ENCODE measurements around the gene KAT8. TPM values are rescaled to one million over a fixed set of nuclear protein-coding genes. Genes with fewer than 3 reads are reported as not detected.

Gene KAT8
- total and polyA plus RNA-seq, 2 of the 4 experiments (the other 2 are of a cell fraction): 19.4 to 27.4 TPM

- H3K23ac ChIP-seq (ENCODE audit: low read depth, low read length): no peak overlapping the region; the same call in 1 of the 2 replicates
- no TSS peak for BruUV-seq (replicated peaks)
- peak overlapping the region; percentile 70 for H2BK120ac ChIP-seq (ENCODE audit: low read depth, low read length)
- H2BK20ac ChIP-seq (ENCODE audit: low read depth, low read length): no peak overlapping the region; the same call in 1 of the 2 replicates
- H3K4me1 ChIP-seq (ENCODE audit: control insufficient read depth, insufficient read depth, low read length): peaks cover 19% of the 10 kb centered on the region
- H3K9me1 ChIP-seq (ENCODE audit: insufficient read depth, low read length): peaks cover 8% of the 10 kb centered on the region
- WGBS, 2 experiments (ENCODE audit: extremely low coverage in 2 of 2, insufficient read length in 1 of 2): 66% methylated on average over 9 of the region's 27 CpGs; no CpG with 5 or more reads in 1 of the 2 experiments
- H2BK5ac ChIP-seq (ENCODE audit: low read depth, low read length, poor library complexity, severe bottlenecking): peak overlapping the region; percentile 72
- no peaks in the 10 kb centered on the region for H3K36me3 ChIP-seq (ENCODE audit: control insufficient read depth, insufficient read depth, low read length)
- H3K27ac ChIP-seq (ENCODE audit: insufficient read depth, low read length): no peak overlapping the region
- peak overlapping the region; percentile 90 for H2AFZ ChIP-seq (replicated peaks; ENCODE audit: low read length, poor library complexity)
- peak overlapping the region; percentile 49; the same call in 1 of the 2 replicates for H3K18ac ChIP-seq (ENCODE audit: low read depth, low read length)
- ChIA-PET POLR2A (ENCODE audit: unreplicated experiment) (no interaction called here), CTCF (interaction anchor here (0.6 kb wide), 1 partner anchor 29 kb away, joined by 4 read pairs; no protein-coding TSS in a partner anchor)
- peak overlapping the region; percentile 68; the same call in 1 of the 3 replicates for H2BK15ac ChIP-seq (ENCODE audit: low read depth, low read length)
- H3K27me3 ChIP-seq (ENCODE audit: control insufficient read depth, insufficient read depth, low read length): no peaks in the 10 kb centered on the region; the same call in 1 of the 2 replicates
- H3K56ac ChIP-seq (ENCODE audit: extremely low read depth, insufficient read depth, low read length): no peak overlapping the region
- H3K79me1 ChIP-seq (ENCODE audit: low read depth in 1 of 2, low read length in 2 of 2): peaks cover 0 to 7% of the 10 kb centered on the region in 2 experiments; a peak in 1 of 4 replicates
- H3K14ac ChIP-seq (replicated peaks; ENCODE audit: low read depth, low read length): no peak overlapping the region; the same call in none of the 2 replicates
- H3K9me3 ChIP-seq (ENCODE audit: control insufficient read depth, insufficient read depth, low read length): no peaks in the 10 kb centered on the region
- H4K8ac ChIP-seq (ENCODE audit: low read depth in 2 of 2, low read length in 2 of 2): peak overlapping the region; percentile 23 to 91; a peak in 3 of 4 replicates
- DNase-seq: peak; percentile 70
- dilution Hi-C loops (cut with HindIII; ENCODE audit: low sequenced_read_pairs, unreplicated experiment) (no loop called here), in situ Hi-C loops (cut with MboI; ENCODE audit: low sequenced_read_pairs) (no loop called here), intact Hi-C loops (cut with micrococcal nuclease) (no loop called here)
- peak overlapping the region; percentile 84 for H2AK5ac ChIP-seq (ENCODE audit: low read depth, low read length)
- no peak overlapping the region for H3K9ac ChIP-seq (ENCODE audit: low read depth, low read length)
- no peak for ATAC-seq (ENCODE audit: low read depth)
- peak overlapping the region; percentile 35; the same call in 1 of the 2 replicates for H3K4me2 ChIP-seq (ENCODE audit: low read depth, low read length)
- H3K4me3 ChIP-seq (ENCODE audit: insufficient read depth, low read depth, low read length): no peak overlapping the region
- H2AK9ac ChIP-seq (replicated peaks; ENCODE audit: low read depth, low read length, poor library complexity): peak overlapping the region; percentile 77
- peak overlapping the region; percentile 80 for H4K5ac ChIP-seq (ENCODE audit: low read depth, low read length)
- H4K91ac ChIP-seq (ENCODE audit: insufficient read depth, low read depth, low read length): peak overlapping the region; percentile 79
- H4K20me1 ChIP-seq (ENCODE audit: insufficient read depth, low read length): no peaks in the 10 kb centered on the region
- H3K4ac ChIP-seq (ENCODE audit: low read depth, low read length): peak overlapping the region; percentile 59; the same call in 1 of the 2 replicates
- TF ChIP-seq POLR2A (IDR thresholded peaks at IDR 0.05; ENCODE audit: low read depth, low read length) (no peak), MXI1 (IDR thresholded peaks at IDR 0.05; ENCODE audit: borderline replicate concordance, low read depth, low read length) (no peak), MAFK (IDR thresholded peaks at IDR 0.05; ENCODE audit: low read depth, low read length) (no peak), RAD21 (IDR thresholded peaks at IDR 0.05; ENCODE audit: low read length) (no peak), BHLHE40 (IDR thresholded peaks at IDR 0.05; ENCODE audit: low read depth, low read length) (peak; percentile 94), USF2 (IDR thresholded peaks at IDR 0.05; ENCODE audit: low read depth, low read length) (peak; percentile 61; the same call in 1 of the 2 replicates), CHD1 (IDR thresholded peaks at IDR 0.05; ENCODE audit: low read depth, low read length) (no peak), ELK1 (IDR thresholded peaks at IDR 0.05; ENCODE audit: borderline replicate concordance, low read depth, low read length) (no peak), CEBPB (IDR thresholded peaks at IDR 0.05; ENCODE audit: low read depth, low read length) (no peak), SMC3 (IDR thresholded peaks at IDR 0.05; ENCODE audit: low read depth, low read length) (no peak), FOS (IDR thresholded peaks at IDR 0.05; ENCODE audit: low read depth, low read length) (peak; percentile 21; the same call in 1 of the 2 replicates), CTCF (conservative IDR thresholded peaks at IDR 0.05; ENCODE audit: low read depth, low read length) (no peak), RCOR1 (IDR thresholded peaks at IDR 0.05; ENCODE audit: insufficient replicate concordance, low read length) (peak; percentile 13)
Observed at GRCh38 chr16:31138621-31139578, 21.4 kb downstream of the KAT8 start.
